Smooth muscle cell (in vitro differentiated cells): ENCODE data around the gene OR14J1. TPM values are rescaled to one million over a fixed set of nuclear protein-coding genes. Genes with fewer than 3 reads are reported as not detected.

Experiments used
- DNase-seq: peaks from one replicate; lab custom pipeline; 2025; ENCODE audit not compliant: unreplicated experiment; lab: John Stamatoyannopoulos, UW
- H2AFZ ChIP-seq: fragments of 200-600 bp; sonication (generic); 2 replicates; pipeline ENCODE4 v1.6.0; 2016; ENCODE audit warnings: antibody characterized with exemption, low read depth, mild to moderate bottlenecking
- H3F3A ChIP-seq: fragments of 200-600 bp; sonication (generic); 2 replicates; pipeline ENCODE4 v1.6.0; 2017; ENCODE audit warnings: antibody characterized with exemption, low read depth
- H3K27ac ChIP-seq: fragments of 200-600 bp; sonication (generic); 2 replicates; pipeline ENCODE4 v1.5.1; 2016; ENCODE audit warnings: low read depth, mild to moderate bottlenecking
- H3K27me3 ChIP-seq: fragments of 200-600 bp; sonication (generic); 2 replicates; pipeline ENCODE4 v1.6.1; 2016; ENCODE audit warnings: low read depth, mild to moderate bottlenecking
- H3K36me3 ChIP-seq: fragments of 200-600 bp; sonication (generic); 2 replicates; pipeline ENCODE4 v1.5.1; 2016; ENCODE audit warnings: low read depth
- H3K4me1 ChIP-seq: fragments of 200-600 bp; sonication (generic); 2 replicates; pipeline ENCODE4 v1.5.1; 2016; ENCODE audit warnings: low read depth
- H3K4me2 ChIP-seq: fragments of 200-600 bp; sonication (generic); 2 replicates; pipeline ENCODE4 v1.6.0; 2016; ENCODE audit warnings: mild to moderate bottlenecking
- H3K4me3 ChIP-seq: fragments of 200-600 bp; sonication (generic); 2 replicates; pipeline ENCODE4 v1.5.1; 2016; ENCODE audit warnings: mild to moderate bottlenecking
- H3K79me2 ChIP-seq: fragments of 200-600 bp; sonication (generic); 2 replicates; pipeline ENCODE4 v1.6.0; 2016; ENCODE audit warnings: low read depth, mild to moderate bottlenecking
- H3K9ac ChIP-seq: fragments of 200-600 bp; sonication (generic); 2 replicates; pipeline ENCODE4 v1.6.0; 2016; ENCODE audit warnings: low read depth
- H3K9me3 ChIP-seq: fragments of 200-600 bp; sonication (generic); replicated peaks from 2 replicates; pipeline ENCODE4 v1.5.1; 2016; ENCODE audit warnings: low read depth
- H4K20me1 ChIP-seq: fragments of 200-600 bp; sonication (generic); 2 replicates; pipeline ENCODE4 v1.6.0; 2016; ENCODE audit warnings: low read depth
- WGBS: methylation state at CpG from one replicate; pipeline ENCODE4 v1.1.7; 2016; ENCODE audit warnings: low lambda C conversion rate; 5-methylcytosine and 5-hydroxymethylcytosine counted together
- polyA plus RNA-seq: library from polyadenylated mRNA; unstranded; fragments of >200 nt; fragmentation: Nextera tagmentation; extraction: Ambion mirVana; gene quantifications from 2 replicates; pipeline ENCODE4 v1.2.1, GENCODE V29; 2016
- total RNA-seq: library from RNA; depleted of rRNA; stranded (reverse); fragments of >200 nt; gene quantifications from 2 replicates; pipeline ENCODE4 v1.2.3, GENCODE V29; 2014
- TF ChIP-seq, protein P1 (sequence below): fragments of 200-600 bp; sonication (generic); IDR thresholded peaks from 2 replicates; pipeline ENCODE4 v1.5.1; 2017; ENCODE audit warnings: borderline replicate concordance, mild to moderate bottlenecking, antibody characterized with exemption; ENCODE audit not compliant: insufficient read depth, poor library complexity, severe bottlenecking

Gene OR14J1
- total and polyA plus RNA-seq, 2 experiments from 2014 or later = not detected

- no peaks in the 10 kb centered on the region for H3K79me2 ChIP-seq
- no peak overlapping the region for H3K4me3 ChIP-seq
- no peak overlapping the region for H3K9ac ChIP-seq
- no peaks in the 10 kb centered on the region for H3F3A ChIP-seq
- H3K36me3 ChIP-seq = no peaks in the 10 kb centered on the region
- no peaks in the 10 kb centered on the region for H4K20me1 ChIP-seq
- H3K4me2 ChIP-seq = no peak overlapping the region
- H3K4me1 ChIP-seq = no peaks in the 10 kb centered on the region
- H3K27ac ChIP-seq = no peak overlapping the region
- H3K9me3 ChIP-seq = no peaks in the 10 kb centered on the region
- H2AFZ ChIP-seq = no peak overlapping the region
- TF ChIP-seq, protein P1, sequence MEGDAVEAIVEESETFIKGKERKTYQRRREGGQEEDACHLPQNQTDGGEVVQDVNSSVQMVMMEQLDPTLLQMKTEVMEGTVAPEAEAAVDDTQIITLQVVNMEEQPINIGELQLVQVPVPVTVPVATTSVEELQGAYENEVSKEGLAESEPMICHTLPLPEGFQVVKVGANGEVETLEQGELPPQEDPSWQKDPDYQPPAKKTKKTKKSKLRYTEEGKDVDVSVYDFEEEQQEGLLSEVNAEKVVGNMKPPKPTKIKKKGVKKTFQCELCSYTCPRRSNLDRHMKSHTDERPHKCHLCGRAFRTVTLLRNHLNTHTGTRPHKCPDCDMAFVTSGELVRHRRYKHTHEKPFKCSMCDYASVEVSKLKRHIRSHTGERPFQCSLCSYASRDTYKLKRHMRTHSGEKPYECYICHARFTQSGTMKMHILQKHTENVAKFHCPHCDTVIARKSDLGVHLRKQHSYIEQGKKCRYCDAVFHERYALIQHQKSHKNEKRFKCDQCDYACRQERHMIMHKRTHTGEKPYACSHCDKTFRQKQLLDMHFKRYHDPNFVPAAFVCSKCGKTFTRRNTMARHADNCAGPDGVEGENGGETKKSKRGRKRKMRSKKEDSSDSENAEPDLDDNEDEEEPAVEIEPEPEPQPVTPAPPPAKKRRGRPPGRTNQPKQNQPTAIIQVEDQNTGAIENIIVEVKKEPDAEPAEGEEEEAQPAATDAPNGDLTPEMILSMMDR = no peak
- H3K27me3 ChIP-seq = no peaks in the 10 kb centered on the region
- no peak for DNase-seq
Measured at GRCh38 chr6:29354980-29355379, 53.5 kb downstream of the OR14J1 start.

DNA sequence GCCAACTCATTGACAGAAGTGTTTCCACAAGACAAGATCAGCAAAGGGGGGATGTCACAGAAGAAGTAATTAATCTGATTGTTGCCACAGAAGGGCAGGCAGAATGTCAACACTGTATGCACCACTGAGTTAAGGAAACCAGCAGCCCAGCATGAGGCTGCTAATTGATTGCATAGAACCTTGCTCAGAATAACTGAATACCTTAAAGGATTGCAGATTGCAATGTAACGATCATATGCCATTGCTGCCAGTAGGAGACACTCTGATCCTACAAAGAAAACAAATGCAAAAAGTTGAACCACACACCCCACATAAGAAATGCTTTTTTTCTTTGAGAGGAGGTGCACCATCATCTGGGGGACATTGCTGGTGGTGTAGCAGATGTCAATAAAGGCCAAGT, 54.1 kb downstream of the OR14J1 start:
- Histone ChIP-seq H3K36me3 (no peaks in the 10 kb centered on the region), H3K4me3 (no peak overlapping the region), H2AFZ (no peak overlapping the region), H3K79me2 (no peaks in the 10 kb centered on the region), H3K4me1 (no peaks in the 10 kb centered on the region), H3K9me3 (no peaks in the 10 kb centered on the region), H3K27ac (no peak overlapping the region), H3F3A (no peaks in the 10 kb centered on the region), H3K27me3 (no peaks in the 10 kb centered on the region), H3K4me2 (no peak overlapping the region), H3K9ac (no peak overlapping the region), H4K20me1 (no peaks in the 10 kb centered on the region)
- no peak for DNase-seq
- TF ChIP-seq, protein P1 = no peak
- 74% methylated on average over 1 of the region's 1 CpG for WGBS

Other genes starting within 250 kb of the OR14J1 start
- not detected in 2 replicates for gene OR2B3, start 214.4 kb upstream of the OR14J1 start, total RNA-seq
- not detected in 2 replicates for gene OR2B3, start 214.4 kb upstream of the OR14J1 start, polyA plus RNA-seq
- not detected in 2 replicates for gene OR2J1, start 202.2 kb upstream of the OR14J1 start, total RNA-seq
- not detected in 2 replicates for gene OR2J1, start 202.2 kb upstream of the OR14J1 start, polyA plus RNA-seq
- not detected in 2 replicates for gene OR2J3, start 193.6 kb upstream of the OR14J1 start, total RNA-seq
- not detected in 2 replicates for gene OR2J3, start 193.6 kb upstream of the OR14J1 start, polyA plus RNA-seq
- gene OR2J2, start 130.8 kb upstream of the OR14J1 start, total RNA-seq = not detected in 2 replicates
- not detected in 2 replicates for gene OR2J2, start 130.8 kb upstream of the OR14J1 start, polyA plus RNA-seq
- not detected in 2 replicates for gene OR5V1, start 67.2 kb downstream of the OR14J1 start, total RNA-seq
- not detected in 2 replicates for gene OR5V1, start 67.2 kb downstream of the OR14J1 start, polyA plus RNA-seq
- not detected in 2 replicates for gene OR12D3, start 73.6 kb downstream of the OR14J1 start, total RNA-seq
- gene OR12D3, start 73.6 kb downstream of the OR14J1 start, polyA plus RNA-seq = not detected in 2 replicates
- gene OR12D2, start 93.9 kb downstream of the OR14J1 start, total RNA-seq = not detected in 2 replicates
- gene OR12D2, start 93.9 kb downstream of the OR14J1 start, polyA plus RNA-seq = not detected in 2 replicates
- not detected in 2 replicates for gene OR12D1, start 113.2 kb downstream of the OR14J1 start, total RNA-seq
- not detected in 2 replicates for gene OR12D1, start 113.2 kb downstream of the OR14J1 start, polyA plus RNA-seq
- gene OR10C1, start 137.6 kb downstream of the OR14J1 start, total RNA-seq = not detected in 2 replicates
- not detected in 2 replicates for gene OR10C1, start 137.6 kb downstream of the OR14J1 start, polyA plus RNA-seq
- not detected in 2 replicates for gene OR11A1, start 155.4 kb downstream of the OR14J1 start, total RNA-seq
- not detected in 2 replicates for gene OR11A1, start 155.4 kb downstream of the OR14J1 start, polyA plus RNA-seq
- gene OR2H1, start 155.5 kb downstream of the OR14J1 start, total RNA-seq = not detected in 2 replicates
- not detected in 2 replicates for gene OR2H1, start 155.5 kb downstream of the OR14J1 start, polyA plus RNA-seq
- gene MAS1L, start 186.3 kb downstream of the OR14J1 start, total RNA-seq = not detected in 2 replicates
- gene MAS1L, start 186.3 kb downstream of the OR14J1 start, polyA plus RNA-seq = not detected in 2 replicates